ENCODE measurements around the gene KDM4C. TPM values are rescaled to one million over a fixed set of nuclear protein-coding genes. Genes with fewer than 3 reads are reported as not detected.

KDM4C gene
- total RNA-seq, 1 donor from 2014 or later, result 63.5 TPM

DNA sequence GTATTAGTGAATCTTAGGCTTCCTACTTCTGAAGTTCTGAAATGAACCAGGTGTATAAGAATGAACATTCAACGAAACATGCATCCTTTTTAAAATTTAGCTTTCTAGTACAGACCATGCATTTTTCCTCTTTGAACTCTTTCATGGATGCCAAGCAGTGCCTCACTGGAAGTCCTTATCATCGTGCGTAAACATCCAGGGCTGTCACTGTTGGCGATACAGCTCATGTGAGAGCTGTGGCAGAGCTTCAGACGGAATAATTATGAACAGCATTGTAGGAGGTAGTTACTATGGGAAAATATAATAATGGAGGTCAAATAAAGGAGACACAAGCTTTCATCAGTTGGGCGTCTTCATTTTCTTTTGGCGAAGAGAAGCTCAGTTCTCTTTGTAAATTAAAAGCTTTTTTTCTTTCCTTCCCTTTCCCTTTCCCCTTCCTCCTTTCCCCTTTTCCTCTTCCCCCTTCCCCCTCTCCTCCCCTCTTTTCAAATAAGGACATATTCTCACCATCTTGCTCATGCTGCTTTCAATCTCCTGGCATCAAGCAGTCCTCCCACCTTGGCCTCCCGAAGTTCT lies 167.3 kb downstream of the KDM4C start:
- Mint-ChIP-seq H3K4me1 (ENCODE audit: low read depth, unreplicated experiment) (peaks cover 12% of the 10 kb centered on the region), H3K36me3 (ENCODE audit: unreplicated experiment) (no peaks in the 10 kb centered on the region), H3K27me3 (ENCODE audit: unreplicated experiment) (no peaks in the 10 kb centered on the region), H3K4me3 (ENCODE audit: unreplicated experiment) (no peak overlapping the region), H3K9me3 (ENCODE audit: unreplicated experiment) (peaks cover under 1% of the 10 kb centered on the region), H3K27ac (ENCODE audit: unreplicated experiment) (no peak overlapping the region)
- DNase-seq, result no peak
- TF ChIP-seq, protein P1, sequence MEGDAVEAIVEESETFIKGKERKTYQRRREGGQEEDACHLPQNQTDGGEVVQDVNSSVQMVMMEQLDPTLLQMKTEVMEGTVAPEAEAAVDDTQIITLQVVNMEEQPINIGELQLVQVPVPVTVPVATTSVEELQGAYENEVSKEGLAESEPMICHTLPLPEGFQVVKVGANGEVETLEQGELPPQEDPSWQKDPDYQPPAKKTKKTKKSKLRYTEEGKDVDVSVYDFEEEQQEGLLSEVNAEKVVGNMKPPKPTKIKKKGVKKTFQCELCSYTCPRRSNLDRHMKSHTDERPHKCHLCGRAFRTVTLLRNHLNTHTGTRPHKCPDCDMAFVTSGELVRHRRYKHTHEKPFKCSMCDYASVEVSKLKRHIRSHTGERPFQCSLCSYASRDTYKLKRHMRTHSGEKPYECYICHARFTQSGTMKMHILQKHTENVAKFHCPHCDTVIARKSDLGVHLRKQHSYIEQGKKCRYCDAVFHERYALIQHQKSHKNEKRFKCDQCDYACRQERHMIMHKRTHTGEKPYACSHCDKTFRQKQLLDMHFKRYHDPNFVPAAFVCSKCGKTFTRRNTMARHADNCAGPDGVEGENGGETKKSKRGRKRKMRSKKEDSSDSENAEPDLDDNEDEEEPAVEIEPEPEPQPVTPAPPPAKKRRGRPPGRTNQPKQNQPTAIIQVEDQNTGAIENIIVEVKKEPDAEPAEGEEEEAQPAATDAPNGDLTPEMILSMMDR (IDR thresholded peaks at IDR 0.05; ENCODE audit: partially characterized antibody, unreplicated experiment), result no peak

DNA sequence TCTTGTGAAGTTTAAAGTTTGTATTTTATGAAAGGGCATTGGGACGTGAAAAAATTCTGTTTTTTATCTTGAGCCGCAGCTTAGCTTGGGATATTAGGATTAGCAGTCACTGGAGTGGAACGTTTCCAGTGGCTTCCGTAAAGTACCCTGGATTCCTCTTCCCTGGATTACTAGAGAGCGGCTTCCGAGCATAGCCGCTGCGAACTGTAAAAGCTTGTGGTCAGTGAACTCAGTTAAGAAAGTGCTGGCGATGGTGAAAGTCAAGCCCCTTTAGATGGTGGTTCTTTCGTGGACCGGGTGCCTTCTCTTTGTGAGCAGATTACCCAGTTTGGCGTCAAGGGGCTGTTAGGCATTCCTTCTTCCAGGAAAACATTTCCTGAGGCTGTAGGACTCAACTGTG lies 168.1 kb downstream of the KDM4C start:
- TF ChIP-seq, protein P1 (IDR thresholded peaks at IDR 0.05; ENCODE audit: partially characterized antibody, unreplicated experiment), result no peak
- no peaks in the 10 kb centered on the region for H3K27me3 Mint-ChIP-seq (ENCODE audit: unreplicated experiment)
- no peak overlapping the region for H3K4me3 Mint-ChIP-seq (ENCODE audit: unreplicated experiment)
- no peak for DNase-seq
- H3K4me1 Mint-ChIP-seq (ENCODE audit: low read depth, unreplicated experiment), result peaks cover 14% of the 10 kb centered on the region
- no peak overlapping the region for H3K27ac Mint-ChIP-seq (ENCODE audit: unreplicated experiment)
- no peaks in the 10 kb centered on the region for H3K9me3 Mint-ChIP-seq (ENCODE audit: unreplicated experiment)
- no peaks in the 10 kb centered on the region for H3K36me3 Mint-ChIP-seq (ENCODE audit: unreplicated experiment)

DNA sequence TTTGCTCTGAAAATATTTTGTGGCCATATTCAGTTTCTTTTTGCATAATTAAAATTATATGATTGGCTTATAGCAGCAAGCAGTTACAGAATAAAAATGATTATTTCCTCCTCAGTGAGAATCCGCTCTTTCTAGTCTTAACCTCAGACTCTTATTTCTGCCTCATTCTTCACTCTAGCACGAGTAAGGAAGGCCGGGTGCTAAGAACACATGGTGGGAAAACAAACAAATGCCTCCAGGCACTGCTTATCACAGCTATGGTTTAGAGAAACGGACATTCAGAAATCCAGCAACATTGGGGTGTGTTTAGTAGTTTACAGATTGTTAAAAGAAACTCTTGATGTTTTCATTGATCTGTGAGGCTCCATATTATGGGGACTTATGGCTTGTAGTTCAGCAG lies 168.7 kb downstream of the KDM4C start:
- TF ChIP-seq, protein P1 (IDR thresholded peaks at IDR 0.05; ENCODE audit: partially characterized antibody, unreplicated experiment), result no peak
- H3K36me3 Mint-ChIP-seq (ENCODE audit: unreplicated experiment), result no peaks in the 10 kb centered on the region
- DNase-seq, result no peak
- no peaks in the 10 kb centered on the region for H3K9me3 Mint-ChIP-seq (ENCODE audit: unreplicated experiment)
- H3K27me3 Mint-ChIP-seq (ENCODE audit: unreplicated experiment), result no peaks in the 10 kb centered on the region
- H3K27ac Mint-ChIP-seq (ENCODE audit: unreplicated experiment), result no peak overlapping the region
- H3K4me3 Mint-ChIP-seq (ENCODE audit: unreplicated experiment), result no peak overlapping the region
- peaks cover 15% of the 10 kb centered on the region for H3K4me1 Mint-ChIP-seq (ENCODE audit: low read depth, unreplicated experiment)

DNA sequence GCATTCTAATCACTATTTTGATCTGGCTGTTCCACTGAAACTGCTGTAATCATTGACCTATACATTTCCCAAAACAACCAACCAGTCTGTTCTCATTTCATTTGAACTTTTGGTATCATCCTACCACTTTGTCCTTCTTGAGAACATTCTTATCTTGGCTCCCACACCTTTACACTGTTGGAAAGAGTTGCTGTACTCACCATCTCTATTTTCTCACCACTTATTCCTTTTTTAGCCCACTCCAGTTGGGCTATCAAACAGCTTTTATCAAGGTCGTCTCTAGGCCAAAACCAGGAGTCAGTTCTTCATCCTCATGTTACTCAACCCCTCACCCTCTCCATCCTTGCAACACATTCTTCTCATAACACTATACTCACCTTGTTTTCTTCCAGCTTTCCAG lies 170.1 kb downstream of the KDM4C start:
- H3K4me3 Mint-ChIP-seq (ENCODE audit: unreplicated experiment), result no peak overlapping the region

DNA sequence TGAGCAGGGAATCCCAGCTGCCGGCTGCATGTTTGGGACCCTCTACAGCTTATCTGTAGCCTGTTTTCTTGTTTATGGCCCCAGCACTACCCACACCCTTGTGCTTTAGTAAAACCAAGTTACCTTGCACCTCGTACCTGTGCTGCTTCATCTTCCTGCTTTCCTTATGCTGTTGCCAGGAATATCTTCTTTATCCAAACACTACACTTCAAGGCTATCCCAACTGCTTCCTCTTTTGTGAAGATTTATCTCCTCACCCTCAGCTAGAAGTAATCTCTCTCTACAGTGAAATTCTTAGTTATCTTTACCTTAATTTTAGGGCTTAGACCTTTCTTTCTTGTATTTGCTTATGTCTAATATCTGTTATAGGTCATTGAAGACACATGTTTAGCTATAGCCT lies 171.1 kb downstream of the KDM4C start:
- TF ChIP-seq, protein P1 (IDR thresholded peaks at IDR 0.05; ENCODE audit: partially characterized antibody, unreplicated experiment), result no peak
- H3K4me3 Mint-ChIP-seq (ENCODE audit: unreplicated experiment), result no peak overlapping the region
- H3K27me3 Mint-ChIP-seq (ENCODE audit: unreplicated experiment), result no peaks in the 10 kb centered on the region
- DNase-seq, result no peak
- H3K4me1 Mint-ChIP-seq (ENCODE audit: low read depth, unreplicated experiment), result peaks cover 10% of the 10 kb centered on the region
- H3K9me3 Mint-ChIP-seq (ENCODE audit: unreplicated experiment), result no peaks in the 10 kb centered on the region
- no peak overlapping the region for H3K27ac Mint-ChIP-seq (ENCODE audit: unreplicated experiment)
- H3K36me3 Mint-ChIP-seq (ENCODE audit: unreplicated experiment), result no peaks in the 10 kb centered on the region

More for the DNA sequence above, 170.1 kb downstream of the KDM4C start:
- Mint-ChIP-seq H3K9me3 (ENCODE audit: unreplicated experiment) (no peaks in the 10 kb centered on the region), H3K4me1 (ENCODE audit: low read depth, unreplicated experiment) (peaks cover 15% of the 10 kb centered on the region), H3K27me3 (ENCODE audit: unreplicated experiment) (no peaks in the 10 kb centered on the region), H3K27ac (ENCODE audit: unreplicated experiment) (no peak overlapping the region), H3K36me3 (ENCODE audit: unreplicated experiment) (no peaks in the 10 kb centered on the region)
- TF ChIP-seq, protein P1 (IDR thresholded peaks at IDR 0.05; ENCODE audit: partially characterized antibody, unreplicated experiment), result no peak
- DNase-seq, result no peak
